ENCODE measurements around the gene NUB1. TPM values are rescaled to one million over a fixed set of nuclear protein-coding genes. Genes with fewer than 3 reads are reported as not detected.

Gene NUB1
- total RNA-seq, 1 experiment from 2014 or later = 48.5 TPM

- Histone ChIP-seq H4K91ac (ENCODE audit: insufficient read length, low read depth, low read length) (no peak overlapping the region), H4K8ac (replicated peaks; ENCODE audit: insufficient read length, low read depth, low read length) (no peak overlapping the region), H3K27me3 (ENCODE audit: insufficient read depth, low read length) (no peaks in the 10 kb centered on the region), H3K27ac (ENCODE audit: insufficient read length, low read depth, low read length) (no peak overlapping the region), H3K4me2 (ENCODE audit: insufficient read depth, insufficient read length, low read length) (no peak overlapping the region), H2AK5ac (ENCODE audit: insufficient read length, low read length) (no peak overlapping the region), H2BK12ac (ENCODE audit: insufficient read length, low read depth, low read length) (no peak overlapping the region), H3K9ac (ENCODE audit: extremely low read depth, insufficient read length, low read length) (no peak overlapping the region), H3K4me1 (ENCODE audit: insufficient read depth, low read length) (no peaks in the 10 kb centered on the region), H3K18ac (ENCODE audit: insufficient read length, low read depth, low read length) (no peak overlapping the region), H4K20me1 (ENCODE audit: control insufficient read depth, insufficient read depth, insufficient read length) (no peaks in the 10 kb centered on the region), H3K4ac (ENCODE audit: low read depth, low read length) (no peak overlapping the region), H3K79me2 (ENCODE audit: insufficient read depth, low read length) (no peaks in the 10 kb centered on the region), H3K9me3 (ENCODE audit: control insufficient read depth, low read depth, low read length) (no peaks in the 10 kb centered on the region), H3K23ac (ENCODE audit: insufficient read length, low read depth, low read length) (no peak overlapping the region), H2BK15ac (ENCODE audit: low read depth, low read length) (no peak overlapping the region), H2BK5ac (ENCODE audit: insufficient read length, low read length) (no peak overlapping the region), H2BK20ac (ENCODE audit: low read depth, low read length, poor library complexity, severe bottlenecking) (no peak overlapping the region), H3K23me2 (ENCODE audit: insufficient read length, low read depth, low read length, poor library complexity, severe bottlenecking) (no peaks in the 10 kb centered on the region), H3K14ac (ENCODE audit: insufficient read depth, low read length) (no peak overlapping the region; the same call in 1 of the 2 replicates), H4K5ac (ENCODE audit: insufficient read length, low read depth, low read length) (no peak overlapping the region), H3K56ac (ENCODE audit: insufficient read length, low read depth, low read length) (no peak overlapping the region), H3T11ph (ENCODE audit: low read length) (no peak overlapping the region), H2BK120ac (ENCODE audit: low read depth, low read length, poor library complexity, severe bottlenecking) (no peak overlapping the region), H2AFZ (ENCODE audit: low read length) (no peak overlapping the region), H3K79me1 (ENCODE audit: insufficient read depth, low read depth, low read length, poor library complexity, severe bottlenecking) (no peaks in the 10 kb centered on the region)
- no CpG with 5 or more reads among the region's 10 CpGs for WGBS (ENCODE audit: extremely low coverage, insufficient read length, low lambda C conversion rate)
- Mint-ChIP-seq H3K27ac (peak overlapping the region in 2 of 3 experiments; percentile 58 to 89; a peak in 4 of 7 replicates), H3K27me3 (ENCODE audit: low read depth) (no peaks in the 10 kb centered on the region; the same call in 1 of the 2 replicates), H3K9me3 (no peaks in the 10 kb centered on the region), H3K4me1 (peaks cover 20 to 24% of the 10 kb centered on the region in 2 experiments), H3K36me3 (ENCODE audit: insufficient read depth in 1 of 3, low read depth in 3 of 3) (peaks cover 5 to 52% (median 39%) of the 10 kb centered on the region in 3 experiments), H3K4me3 (peak overlapping the region in 1 of 2 experiments; percentile 2; a peak in 2 of 5 replicates)
- peak; percentile 30 for DNase-seq
- no peak for TF ChIP-seq CTCF (conservative IDR thresholded peaks at IDR 0.05)
These were observed 31.1 kb downstream of the NUB1 start for GRCh38 chr7:151372612-151373265.
